GM15510 (cell line): ENCODE measurements around the gene TRNT1.
A peak's percentile ranks its signal among the peaks of the same experiment; 100 is the strongest.

Experiments used
- POLR2A ChIP-seq: IDR thresholded peaks from 3 replicates; pipeline ENCODE4 v1.6.1; 2011; ENCODE audit warnings: borderline replicate concordance; ENCODE audit not compliant: insufficient read length; ENCODE audit errors: extremely low read depth

The TRNT1 gene

DNA sequence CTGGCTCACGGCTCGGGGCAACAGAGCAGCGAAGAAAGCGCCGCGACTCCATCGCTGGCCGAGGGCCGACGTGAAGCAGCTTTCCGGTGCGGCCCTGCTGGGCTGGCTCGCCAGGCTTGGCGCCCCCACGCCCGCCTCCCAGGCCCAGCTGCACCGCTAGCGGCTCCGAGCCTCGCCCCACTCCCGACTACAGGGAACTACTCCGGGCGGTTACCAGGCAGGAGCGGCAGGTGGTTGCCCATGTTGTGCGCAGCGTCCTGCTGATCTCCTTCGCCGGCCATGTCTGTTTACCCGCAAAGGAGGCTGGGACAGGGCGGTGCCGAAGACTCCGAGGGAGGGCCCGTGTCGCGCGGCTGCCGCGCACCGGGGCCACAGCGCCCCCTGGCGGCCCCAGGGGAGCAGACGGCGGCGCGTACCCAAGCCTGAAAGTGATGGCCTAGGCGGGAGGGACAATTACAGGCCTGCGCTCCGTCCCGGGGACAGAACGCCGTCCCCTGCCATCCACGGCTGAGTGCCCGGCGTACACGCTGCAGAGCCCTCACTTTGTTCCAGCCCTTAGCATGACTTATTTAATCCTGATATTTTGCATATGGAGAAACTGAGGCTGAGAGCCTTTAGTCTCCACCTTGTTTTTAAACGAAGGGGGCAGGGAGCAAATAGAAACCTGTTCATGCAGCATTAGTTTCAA, 52.8 kb downstream of the TRNT1 start, which contains the start of gene CRBN:
CRBN (minus strand) TSS at position 285 of the 688 bp plus-strand sequence; CDS start at position 281, 4 bp downstream.
- peak; percentile 81 for TF ChIP-seq POLR2A

DNA sequence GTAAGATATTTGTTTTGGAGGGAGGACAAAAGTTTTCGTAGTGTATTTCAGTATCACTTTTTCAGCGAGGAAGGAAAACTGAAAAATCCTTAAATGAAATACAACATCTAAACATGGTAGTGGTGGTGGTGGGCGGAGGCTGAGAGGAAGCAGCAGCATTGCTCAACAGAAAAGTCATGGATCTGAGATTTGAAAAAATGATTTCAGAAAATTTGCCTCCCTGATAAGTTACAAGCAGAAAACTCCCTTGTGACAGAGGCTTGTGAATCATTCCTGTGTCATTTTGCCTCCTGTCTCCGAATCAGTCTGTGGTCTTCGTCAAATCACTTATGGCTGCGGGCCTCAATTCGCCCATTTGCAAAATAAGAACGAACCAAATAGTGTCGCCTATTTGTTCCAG, 53.7 kb downstream of the TRNT1 start:
- no peak for TF ChIP-seq POLR2A

DNA sequence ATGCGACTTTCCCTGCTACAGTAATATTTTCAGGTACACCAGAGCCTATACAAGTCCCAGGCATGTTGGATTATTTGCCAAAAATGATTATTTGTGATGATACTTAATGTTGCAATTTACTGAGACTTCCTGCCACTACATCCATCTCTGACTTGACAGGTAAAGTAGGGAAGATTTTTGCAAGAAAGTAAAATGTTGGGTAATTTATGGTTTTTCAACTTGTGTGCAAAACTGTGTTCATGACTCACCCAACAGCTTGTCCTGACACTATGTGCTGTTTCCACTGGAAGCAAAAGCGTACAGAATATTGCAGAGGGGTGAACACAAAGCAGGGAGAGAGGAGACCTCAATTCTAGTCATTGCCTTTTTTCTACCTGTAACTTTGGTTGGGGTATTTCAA, 58.1 kb downstream of the TRNT1 start:
- TF ChIP-seq POLR2A = no peak

DNA sequence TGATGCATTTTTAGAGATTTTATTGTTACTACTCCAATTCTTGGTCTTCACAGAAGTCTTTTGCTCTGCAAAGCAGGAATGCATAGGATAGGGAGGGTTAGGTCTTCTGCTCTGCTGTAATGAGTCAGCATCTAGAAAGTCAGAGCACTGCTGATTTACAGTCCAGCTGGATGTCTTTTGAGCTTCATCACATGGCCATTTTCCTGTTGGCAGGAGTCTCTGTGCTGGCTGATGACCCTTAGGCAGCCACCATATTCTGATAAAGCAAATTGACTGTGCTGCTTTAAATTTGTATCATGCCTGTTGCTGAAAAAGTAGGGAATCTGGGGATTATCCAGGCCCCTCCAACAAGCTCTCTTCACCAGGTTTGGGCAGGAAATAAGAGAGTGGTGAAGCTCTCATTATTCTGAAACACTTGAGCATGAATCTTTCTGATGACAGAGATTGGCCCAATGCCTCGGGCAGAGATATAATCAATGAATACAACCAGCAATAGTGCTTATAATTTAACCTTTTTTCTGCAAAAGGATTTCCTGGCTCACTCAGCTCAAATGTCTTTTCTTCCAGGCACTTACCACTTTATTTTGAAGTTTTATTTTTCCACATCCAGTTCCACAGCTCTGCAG, 62.5 kb downstream of the TRNT1 start:
- TF ChIP-seq POLR2A = no peak

DNA sequence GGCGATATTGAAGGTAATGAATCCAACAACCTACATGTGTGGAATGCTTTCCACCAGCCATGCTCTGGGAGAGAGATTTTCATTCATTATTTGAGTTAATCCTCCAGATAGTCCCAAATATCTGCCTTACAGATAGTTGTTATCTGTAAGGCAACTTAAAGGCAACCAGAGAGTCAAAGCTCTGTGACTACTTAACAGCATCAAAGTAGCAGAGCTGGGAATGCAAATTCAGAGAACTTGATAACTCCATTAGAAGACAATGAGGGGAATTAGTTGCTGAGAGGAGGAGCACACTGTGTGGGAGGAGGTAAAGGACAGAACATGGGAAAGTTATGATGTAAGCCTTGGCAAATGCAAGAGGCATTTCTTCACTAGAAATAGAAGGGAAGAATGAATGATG, 63.2 kb downstream of the TRNT1 start:
- TF ChIP-seq POLR2A = no peak

DNA sequence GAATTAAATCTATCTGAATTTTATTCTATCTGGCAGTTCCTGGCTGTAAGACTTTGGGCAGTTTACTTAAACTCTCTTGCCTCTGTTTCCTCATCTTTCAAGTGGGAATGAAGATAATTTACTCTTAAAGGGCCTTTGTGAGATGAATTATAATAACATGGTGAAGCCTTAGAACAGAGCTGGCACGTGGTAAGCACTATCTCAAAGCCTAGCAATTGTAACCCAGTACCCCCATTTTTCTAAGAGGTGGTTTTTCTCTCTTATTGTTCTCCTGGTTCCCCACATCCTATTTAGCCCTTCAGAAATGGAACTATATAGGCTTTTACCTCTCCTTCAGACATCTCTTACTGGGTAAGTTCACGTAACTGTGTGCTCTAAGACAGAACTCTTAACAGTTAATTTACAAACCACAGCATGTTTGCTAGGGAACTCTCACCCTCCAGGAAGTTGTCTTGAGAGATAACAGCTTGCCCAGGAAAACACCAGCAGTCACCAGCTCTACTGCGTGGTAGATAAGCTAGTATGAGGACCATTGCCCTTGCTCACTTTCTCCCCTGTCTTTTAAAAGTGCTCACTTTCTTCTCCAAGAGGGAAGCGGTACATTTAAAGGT, 65.0 kb downstream of the TRNT1 start:
- no peak for TF ChIP-seq POLR2A

DNA sequence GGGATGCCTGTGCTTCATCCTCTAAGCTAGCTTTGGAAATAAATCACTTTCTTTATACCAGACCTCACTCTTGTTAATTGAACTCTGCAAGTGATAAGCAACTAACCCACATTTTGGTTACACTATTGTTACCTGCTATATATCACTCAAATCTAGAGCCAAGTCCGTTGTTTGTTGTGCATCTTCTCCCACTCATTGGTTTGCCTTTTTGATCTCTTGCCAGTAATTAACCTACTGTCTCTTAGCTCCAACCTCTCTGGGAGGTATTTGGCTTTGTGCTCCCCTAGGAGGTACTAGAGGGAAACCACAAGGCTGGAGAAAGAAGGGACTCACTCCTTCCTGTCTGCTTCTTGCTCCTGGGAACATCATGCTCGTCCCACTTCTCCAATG, 65.5 kb downstream of the TRNT1 start:
- TF ChIP-seq POLR2A = no peak

DNA sequence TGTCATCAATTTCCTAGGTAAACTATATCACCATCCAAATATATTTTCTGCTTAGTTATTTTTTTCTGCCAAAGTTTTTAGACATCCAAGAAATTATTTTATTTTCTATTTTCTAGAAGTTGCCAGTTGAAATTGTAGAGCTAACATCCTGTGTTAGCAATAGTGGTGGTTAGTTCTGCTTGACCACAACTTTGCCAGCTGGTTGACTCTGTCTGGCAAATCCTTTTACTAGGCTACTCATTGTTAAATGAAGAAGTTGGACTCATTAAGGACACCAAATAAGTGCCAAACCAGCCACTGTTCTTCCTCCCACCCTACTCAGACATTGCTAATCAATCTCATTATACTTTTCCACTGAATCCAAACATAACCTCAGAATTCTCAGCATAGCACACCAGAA, 68.1 kb downstream of the TRNT1 start:
- no peak for TF ChIP-seq POLR2A

DNA sequence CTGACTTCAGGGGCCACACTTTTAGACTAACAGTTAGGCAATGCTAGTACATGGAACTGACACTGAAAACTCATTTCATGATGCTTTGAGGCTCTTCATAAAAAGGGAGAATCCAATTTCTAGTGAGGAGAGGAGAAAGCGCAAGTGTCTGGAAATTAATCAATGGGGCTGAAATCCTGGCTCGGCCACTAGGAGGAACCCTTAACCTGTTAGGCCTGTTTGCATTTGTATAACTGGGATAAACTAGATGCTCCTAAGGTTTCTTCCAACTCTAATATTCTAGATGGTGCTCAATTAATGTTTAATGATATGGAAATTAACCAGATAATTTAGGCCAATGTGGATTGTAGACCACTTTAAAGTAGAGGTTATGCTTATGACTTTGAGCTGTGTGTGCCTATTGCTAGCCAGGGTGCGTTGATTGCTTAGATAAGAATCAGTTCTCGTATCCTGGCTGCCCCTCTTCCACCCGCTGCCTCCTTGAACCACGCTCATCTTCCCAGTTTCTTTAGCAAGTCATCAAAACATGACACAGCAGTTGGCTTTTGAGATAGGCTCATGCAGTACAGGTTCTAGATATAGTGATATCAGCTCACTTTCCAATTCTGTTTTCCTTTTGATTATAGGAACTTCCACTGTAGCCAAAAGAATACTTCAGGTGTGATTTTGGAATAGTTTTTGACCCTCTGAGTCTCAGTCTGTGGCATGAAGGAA, 69.6 kb downstream of the TRNT1 start:
- TF ChIP-seq POLR2A = no peak
